Upper lobe of right lung (tissue), 1 donor: Measurements from ENCODE around the gene CCDC63. TPM values are rescaled to one million over a fixed set of nuclear protein-coding genes. Genes with fewer than 3 reads are reported as not detected.

Source experiments
- ATAC-seq: fragments of 200-7000 bp; cut with Tn5 transposase; one replicate; pipeline ENCODE4 v1.9.1; 2020; ENCODE audit warnings: mild to moderate bottlenecking, moderate library complexity
- DNase-seq: peaks from one replicate; pipeline ENCODE4 v3.0.0-alpha.2; 2020
- H3K27ac ChIP-seq: fragments of 200-600 bp; one replicate; pipeline ENCODE4 v1.8.0; 2022
- H3K27me3 ChIP-seq: fragments of 200-600 bp; one replicate; pipeline ENCODE4 v1.8.0; 2022; ENCODE audit warnings: mild to moderate bottlenecking
- H3K36me3 ChIP-seq: fragments of 200-600 bp; one replicate; pipeline ENCODE4 v1.8.0; 2022
- H3K4me1 ChIP-seq: fragments of 200-600 bp; one replicate; pipeline ENCODE4 v1.8.0; 2022
- H3K4me3 ChIP-seq: fragments of 200-600 bp; one replicate; pipeline ENCODE4 v1.8.0; 2022; ENCODE audit warnings: mild to moderate bottlenecking
- H3K9me3 ChIP-seq: fragments of 200-600 bp; one replicate; pipeline ENCODE4 v1.8.0; 2022
- intact Hi-C: fragments of 100-400 bp; cut with DNase I; formaldehyde crosslinking; loops from one replicate; pipeline ENCODE4 v1.11.0; 2022
- total RNA-seq: library from RNA; stranded (reverse); fragmentation: NEBNext Ultra II Directional; extraction: Animal tissue kit (Norgen Biotek cat#: 25700); gene quantifications from one replicate; pipeline ENCODE4 v1.2.1, GENCODE V29; 2021
- TF ChIP-seq, protein P1 (sequence below): fragments of 200-600 bp; IDR thresholded peaks from one replicate; pipeline ENCODE4 v1.8.0; 2022; ENCODE audit warnings: antibody characterized with exemption
- donor health status: DM: no; HTN: yes; CAD: no; lungs with severe emphysema.

CCDC63 gene
- total RNA-seq, 1 donor from 2014 or later: not detected

- H3K4me1 ChIP-seq: no peaks in the 10 kb centered on the region
- no peaks in the 10 kb centered on the region for H3K36me3 ChIP-seq
- H3K4me3 ChIP-seq: no peak overlapping the region
- DNase-seq (peak; percentile 30), ATAC-seq (no peak)
- TF ChIP-seq, protein P1, sequence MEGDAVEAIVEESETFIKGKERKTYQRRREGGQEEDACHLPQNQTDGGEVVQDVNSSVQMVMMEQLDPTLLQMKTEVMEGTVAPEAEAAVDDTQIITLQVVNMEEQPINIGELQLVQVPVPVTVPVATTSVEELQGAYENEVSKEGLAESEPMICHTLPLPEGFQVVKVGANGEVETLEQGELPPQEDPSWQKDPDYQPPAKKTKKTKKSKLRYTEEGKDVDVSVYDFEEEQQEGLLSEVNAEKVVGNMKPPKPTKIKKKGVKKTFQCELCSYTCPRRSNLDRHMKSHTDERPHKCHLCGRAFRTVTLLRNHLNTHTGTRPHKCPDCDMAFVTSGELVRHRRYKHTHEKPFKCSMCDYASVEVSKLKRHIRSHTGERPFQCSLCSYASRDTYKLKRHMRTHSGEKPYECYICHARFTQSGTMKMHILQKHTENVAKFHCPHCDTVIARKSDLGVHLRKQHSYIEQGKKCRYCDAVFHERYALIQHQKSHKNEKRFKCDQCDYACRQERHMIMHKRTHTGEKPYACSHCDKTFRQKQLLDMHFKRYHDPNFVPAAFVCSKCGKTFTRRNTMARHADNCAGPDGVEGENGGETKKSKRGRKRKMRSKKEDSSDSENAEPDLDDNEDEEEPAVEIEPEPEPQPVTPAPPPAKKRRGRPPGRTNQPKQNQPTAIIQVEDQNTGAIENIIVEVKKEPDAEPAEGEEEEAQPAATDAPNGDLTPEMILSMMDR: no peak
- no peak overlapping the region for H3K27ac ChIP-seq
- no peaks in the 10 kb centered on the region for H3K9me3 ChIP-seq
- peaks cover 8% of the 10 kb centered on the region for H3K27me3 ChIP-seq
- intact Hi-C loops: no loop called here
Measured at GRCh38 chr12:110923692-110924334, 77.0 kb downstream of the CCDC63 start.

- no peak overlapping the region for H3K4me3 ChIP-seq
- H3K4me1 ChIP-seq: no peaks in the 10 kb centered on the region
- H3K9me3 ChIP-seq: no peaks in the 10 kb centered on the region
- intact Hi-C loops: no loop called here
- TF ChIP-seq, protein P1: no peak
- ATAC-seq (no peak), DNase-seq (peak; percentile 13)
- no peak overlapping the region for H3K27ac ChIP-seq
- H3K27me3 ChIP-seq: peaks cover 16% of the 10 kb centered on the region
- H3K36me3 ChIP-seq: no peaks in the 10 kb centered on the region
Measured at GRCh38 chr12:110927546-110927945, 80.8 kb downstream of the CCDC63 start.

- no peak for ATAC-seq
- TF ChIP-seq, protein P1: no peak
Measured at GRCh38 chr12:110928700-110929099, 81.9 kb downstream of the CCDC63 start.

GRCh38 chr12:110929818-110930217, 83.0 kb downstream of the CCDC63 start:
- intact Hi-C loops: loop anchor here (10.0 kb wide), 1 partner anchor 365 kb away; no protein-coding TSS in a partner anchor
- Histone ChIP-seq H3K36me3 (no peaks in the 10 kb centered on the region), H3K9me3 (no peaks in the 10 kb centered on the region), H3K27me3 (peaks cover 16% of the 10 kb centered on the region), H3K4me3 (no peak overlapping the region), H3K27ac (no peak overlapping the region), H3K4me1 (no peaks in the 10 kb centered on the region)
- no peak for DNase-seq
- TF ChIP-seq, protein P1: no peak
- ATAC-seq: no peak

More at GRCh38 chr12:110928700-110929099, 81.9 kb downstream of the CCDC63 start:
- Histone ChIP-seq H3K36me3 (no peaks in the 10 kb centered on the region), H3K27ac (no peak overlapping the region), H3K4me3 (no peak overlapping the region), H3K27me3 (peaks cover 16% of the 10 kb centered on the region), H3K9me3 (no peaks in the 10 kb centered on the region), H3K4me1 (no peaks in the 10 kb centered on the region)
- intact Hi-C loops: no loop called here
- DNase-seq: peak; percentile 29

GRCh38 chr12:110930348-110931314, 83.8 kb downstream of the CCDC63 start:
- DNase-seq (peak; percentile 25), ATAC-seq (peak; percentile 9)
- intact Hi-C loops: loop anchor here (10.0 kb wide), 1 partner anchor 364 kb away; no protein-coding TSS in a partner anchor
- TF ChIP-seq, protein P1: no peak
- Histone ChIP-seq H3K27ac (no peak overlapping the region), H3K27me3 (peaks cover 16% of the 10 kb centered on the region), H3K4me1 (no peaks in the 10 kb centered on the region), H3K36me3 (no peaks in the 10 kb centered on the region), H3K4me3 (no peak overlapping the region), H3K9me3 (no peaks in the 10 kb centered on the region)
